ENCODE results near the gene HDAC7. TPM values are rescaled to one million over a fixed set of nuclear protein-coding genes. Genes with fewer than 3 reads are reported as not detected.

The HDAC7 gene
- total and polyA plus RNA-seq, 4 donors: 13.5 to 64.2 (median 32.0) TPM

DNA sequence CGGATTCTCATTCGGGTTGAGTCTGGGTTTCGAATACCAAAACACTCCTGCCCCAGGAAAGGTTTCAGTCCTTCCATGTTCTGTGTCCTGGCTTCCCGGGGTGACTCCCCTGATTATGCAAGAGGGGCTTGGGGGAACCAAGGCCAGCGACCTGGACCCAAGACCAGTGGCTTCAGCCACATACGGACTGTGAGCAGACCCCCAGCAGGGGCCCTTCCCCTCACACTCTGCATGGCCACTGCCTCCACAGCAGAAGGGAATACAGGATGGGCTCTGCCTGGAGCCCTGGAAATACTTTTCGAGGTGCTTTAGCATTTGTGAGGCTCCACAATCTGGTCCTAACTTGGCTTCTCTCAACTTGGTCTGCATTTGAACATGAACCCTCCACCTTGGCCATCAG is 19.1 kb downstream of the HDAC7 start:
- 87% methylated on average over 7 of the region's 7 CpGs for WGBS (ENCODE audit: insufficient coverage)
- Histone ChIP-seq H3K27me3 (ENCODE audit: control insufficient read depth, insufficient read depth, low read length) (no peaks in the 10 kb centered on the region), H3K4me1 (ENCODE audit: control insufficient read depth, insufficient read depth, low read length) (peaks cover 58% of the 10 kb centered on the region), H3K4me3 (ENCODE audit: low read depth, low read length) (no peak overlapping the region), H3K36me3 (ENCODE audit: control insufficient read depth, insufficient read depth, low read length) (peaks cover 59% of the 10 kb centered on the region), H3K27ac (ENCODE audit: low read depth, low read length) (no peak overlapping the region), H3K9me3 (ENCODE audit: control insufficient read depth, insufficient read depth, low read length) (no peaks in the 10 kb centered on the region)
- DNase-seq (ENCODE audit: low read depth in 4 of 6, low spot score in 6 of 6): no peak

GRCh38 chr12:47799357-47799955 is 20.2 kb downstream of the HDAC7 start:
- H3K27ac ChIP-seq (ENCODE audit: low read depth, low read length): peak overlapping the region; percentile 57
- peaks cover 47% of the 10 kb centered on the region for H3K4me1 ChIP-seq (ENCODE audit: control insufficient read depth, insufficient read depth, low read length)
- H3K9me3 ChIP-seq (ENCODE audit: control insufficient read depth, insufficient read depth, low read length): no peaks in the 10 kb centered on the region
- WGBS (ENCODE audit: insufficient coverage): 84% methylated on average over 7 of the region's 7 CpGs
- peaks cover 65% of the 10 kb centered on the region for H3K36me3 ChIP-seq (ENCODE audit: control insufficient read depth, insufficient read depth, low read length)
- no peak overlapping the region for H3K4me3 ChIP-seq (ENCODE audit: low read depth, low read length)
- no peaks in the 10 kb centered on the region for H3K27me3 ChIP-seq (ENCODE audit: control insufficient read depth, insufficient read depth, low read length)
- no peak for DNase-seq (ENCODE audit: low read depth in 4 of 6, low spot score in 6 of 6)

DNA sequence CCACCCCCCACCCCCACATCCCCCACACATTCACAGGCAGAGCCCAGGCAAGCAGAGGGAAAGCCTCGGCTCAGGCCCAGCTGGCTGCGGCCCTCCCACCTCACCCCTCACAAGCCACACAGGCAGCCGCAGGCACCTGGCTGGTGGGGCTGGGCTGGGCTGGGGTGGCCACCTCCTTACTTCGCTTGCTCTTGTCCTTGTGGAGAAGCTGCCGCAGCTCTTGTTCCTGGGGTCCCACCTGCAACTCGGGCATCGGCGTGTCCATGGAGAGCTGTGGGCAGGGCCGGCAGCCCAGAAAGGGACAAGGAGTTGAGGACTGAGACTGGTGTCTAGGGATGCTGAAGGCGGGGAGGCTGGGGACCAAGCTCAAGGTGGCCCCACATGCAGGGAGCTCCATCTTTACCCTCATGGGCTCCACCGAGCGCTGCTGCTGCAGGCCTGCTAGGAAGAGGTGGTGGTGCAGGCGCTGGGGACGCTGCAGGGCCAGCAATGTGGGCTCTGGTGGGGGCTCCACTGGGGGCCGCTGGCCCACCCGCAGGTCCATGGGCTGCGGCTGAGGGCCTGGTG is 21.2 kb downstream of the HDAC7 start:
- H3K4me1 ChIP-seq (ENCODE audit: control insufficient read depth, insufficient read depth, low read length): peaks cover 39% of the 10 kb centered on the region
- 87% methylated on average over 16 of the region's 17 CpGs for WGBS (ENCODE audit: insufficient coverage)
- H3K9me3 ChIP-seq (ENCODE audit: control insufficient read depth, insufficient read depth, low read length): no peaks in the 10 kb centered on the region
- H3K27me3 ChIP-seq (ENCODE audit: control insufficient read depth, insufficient read depth, low read length): no peaks in the 10 kb centered on the region
- DNase-seq (ENCODE audit: low read depth in 4 of 6, low spot score in 6 of 6): no peak
- H3K27ac ChIP-seq (ENCODE audit: low read depth, low read length): no peak overlapping the region
- peaks cover 74% of the 10 kb centered on the region for H3K36me3 ChIP-seq (ENCODE audit: control insufficient read depth, insufficient read depth, low read length)
- no peak overlapping the region for H3K4me3 ChIP-seq (ENCODE audit: low read depth, low read length)

GRCh38 chr12:47797441-47797840 is 22.3 kb downstream of the HDAC7 start:
- Histone ChIP-seq H3K9me3 (ENCODE audit: control insufficient read depth, insufficient read depth, low read length) (no peaks in the 10 kb centered on the region), H3K4me3 (ENCODE audit: low read depth, low read length) (no peak overlapping the region), H3K36me3 (ENCODE audit: control insufficient read depth, insufficient read depth, low read length) (peaks cover 74% of the 10 kb centered on the region), H3K4me1 (ENCODE audit: control insufficient read depth, insufficient read depth, low read length) (peaks cover 28% of the 10 kb centered on the region), H3K27ac (ENCODE audit: low read depth, low read length) (no peak overlapping the region), H3K27me3 (ENCODE audit: control insufficient read depth, insufficient read depth, low read length) (no peaks in the 10 kb centered on the region)
- DNase-seq (ENCODE audit: low read depth in 4 of 6, low spot score in 6 of 6): peak in 1 of 6 donors; percentile 29
- 76% methylated on average over 9 of the region's 10 CpGs for WGBS (ENCODE audit: insufficient coverage)

- no peak overlapping the region for H3K27ac ChIP-seq (ENCODE audit: low read depth, low read length)
- no peaks in the 10 kb centered on the region for H3K27me3 ChIP-seq (ENCODE audit: control insufficient read depth, insufficient read depth, low read length)
- H3K36me3 ChIP-seq (ENCODE audit: control insufficient read depth, insufficient read depth, low read length): peaks cover 80% of the 10 kb centered on the region
- DNase-seq (ENCODE audit: low read depth in 4 of 6, low spot score in 6 of 6): no peak
- WGBS (ENCODE audit: insufficient coverage): 92% methylated on average over 20 of the region's 22 CpGs
- no peaks in the 10 kb centered on the region for H3K9me3 ChIP-seq (ENCODE audit: control insufficient read depth, insufficient read depth, low read length)
- peaks cover 19% of the 10 kb centered on the region for H3K4me1 ChIP-seq (ENCODE audit: control insufficient read depth, insufficient read depth, low read length)
- H3K4me3 ChIP-seq (ENCODE audit: low read depth, low read length): no peak overlapping the region
Observed at GRCh38 chr12:47795814-47796411, 23.8 kb downstream of the HDAC7 start.

DNA sequence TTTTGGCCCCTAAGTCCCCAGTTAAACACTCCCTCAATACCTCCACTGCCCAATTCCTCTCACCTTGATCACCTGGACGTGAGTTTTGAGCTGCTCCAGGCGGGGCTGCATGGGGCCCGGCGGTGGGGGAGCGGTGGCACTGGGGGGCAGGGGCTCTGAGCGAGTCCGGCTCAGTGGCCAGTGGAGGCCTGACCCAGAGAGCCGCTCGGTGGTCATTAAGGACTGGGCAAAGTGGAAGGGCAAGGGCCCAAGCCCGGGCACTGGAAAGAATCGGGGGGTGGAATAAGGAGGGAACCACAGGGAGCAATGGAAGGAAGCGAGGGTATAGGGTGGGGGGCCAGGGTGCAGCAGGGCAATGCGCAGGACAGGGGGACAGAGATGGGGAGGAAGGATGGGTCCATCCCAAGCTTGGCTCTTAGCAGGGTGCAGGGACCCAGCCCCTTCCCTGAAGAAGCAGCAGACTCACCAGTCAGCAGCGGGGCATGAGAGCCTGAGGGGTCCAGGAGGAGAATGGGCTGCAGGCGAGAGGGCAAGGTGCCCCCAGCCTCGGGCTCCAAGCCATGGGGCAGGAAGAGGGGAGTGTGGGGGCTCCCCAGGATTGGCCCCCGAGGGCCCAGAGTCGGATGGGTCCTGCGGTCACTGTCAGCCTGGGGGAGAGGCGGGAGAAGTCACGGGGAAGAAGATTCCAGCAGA is 24.4 kb downstream of the HDAC7 start:
- peaks cover 18% of the 10 kb centered on the region for H3K4me1 ChIP-seq (ENCODE audit: control insufficient read depth, insufficient read depth, low read length)
- no peak overlapping the region for H3K27ac ChIP-seq (ENCODE audit: low read depth, low read length)
- H3K9me3 ChIP-seq (ENCODE audit: control insufficient read depth, insufficient read depth, low read length): no peaks in the 10 kb centered on the region
- no peaks in the 10 kb centered on the region for H3K27me3 ChIP-seq (ENCODE audit: control insufficient read depth, insufficient read depth, low read length)
- WGBS (ENCODE audit: insufficient coverage): 96% methylated on average over 20 of the region's 21 CpGs
- peaks cover 87% of the 10 kb centered on the region for H3K36me3 ChIP-seq (ENCODE audit: control insufficient read depth, insufficient read depth, low read length)
- H3K4me3 ChIP-seq (ENCODE audit: low read depth, low read length): no peak overlapping the region
- DNase-seq (ENCODE audit: low read depth in 4 of 6, low spot score in 6 of 6): no peak

- H3K36me3 ChIP-seq (ENCODE audit: control insufficient read depth, insufficient read depth, low read length): peaks cover 91% of the 10 kb centered on the region
- no peak for DNase-seq (ENCODE audit: low read depth in 4 of 6, low spot score in 6 of 6)
- H3K9me3 ChIP-seq (ENCODE audit: control insufficient read depth, insufficient read depth, low read length): no peaks in the 10 kb centered on the region
- H3K4me3 ChIP-seq (ENCODE audit: low read depth, low read length): no peak overlapping the region
- H3K27ac ChIP-seq (ENCODE audit: low read depth, low read length): no peak overlapping the region
- WGBS (ENCODE audit: insufficient coverage): 100% methylated on average over 3 of the region's 9 CpGs
- no peaks in the 10 kb centered on the region for H3K27me3 ChIP-seq (ENCODE audit: control insufficient read depth, insufficient read depth, low read length)
- peaks cover 13% of the 10 kb centered on the region for H3K4me1 ChIP-seq (ENCODE audit: control insufficient read depth, insufficient read depth, low read length)
Observed at GRCh38 chr12:47794679-47795078, 25.0 kb downstream of the HDAC7 start.

- Histone ChIP-seq H3K4me1 (ENCODE audit: control insufficient read depth, insufficient read depth, low read length) (no peaks in the 10 kb centered on the region), H3K9me3 (ENCODE audit: control insufficient read depth, insufficient read depth, low read length) (no peaks in the 10 kb centered on the region), H3K27me3 (ENCODE audit: control insufficient read depth, insufficient read depth, low read length) (no peaks in the 10 kb centered on the region), H3K4me3 (ENCODE audit: low read depth, low read length) (no peak overlapping the region), H3K27ac (ENCODE audit: low read depth, low read length) (no peak overlapping the region), H3K36me3 (ENCODE audit: control insufficient read depth, insufficient read depth, low read length) (peaks cover 91% of the 10 kb centered on the region)
- DNase-seq (ENCODE audit: low read depth in 4 of 6, low spot score in 6 of 6): no peak
- WGBS (ENCODE audit: insufficient coverage): 92% methylated on average over 11 of the region's 15 CpGs
Observed at GRCh38 chr12:47793015-47793681, 26.6 kb downstream of the HDAC7 start.

DNA sequence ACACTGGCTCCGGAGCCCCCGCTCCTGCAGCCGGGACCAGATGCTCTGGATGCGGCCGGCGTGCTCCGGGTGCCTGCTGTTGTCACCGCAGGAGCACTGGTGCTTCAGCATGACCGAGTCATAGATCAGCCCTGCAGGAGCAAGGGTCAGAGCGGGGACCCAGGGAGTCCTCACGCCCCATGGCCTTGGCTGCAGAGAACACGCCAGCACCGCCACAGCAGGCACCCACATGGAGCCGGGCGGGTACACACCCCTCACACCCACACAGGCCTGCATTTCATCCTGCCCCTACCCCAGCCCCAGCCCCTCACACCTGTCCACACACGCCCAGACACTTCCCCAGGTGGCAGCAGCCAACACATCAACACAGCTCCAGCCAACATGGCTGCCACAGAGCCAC is 27.8 kb downstream of the HDAC7 start:
- H3K9me3 ChIP-seq (ENCODE audit: control insufficient read depth, insufficient read depth, low read length): no peaks in the 10 kb centered on the region
- no peak for DNase-seq (ENCODE audit: low read depth in 4 of 6, low spot score in 6 of 6)
- no peaks in the 10 kb centered on the region for H3K27me3 ChIP-seq (ENCODE audit: control insufficient read depth, insufficient read depth, low read length)
- no peak overlapping the region for H3K27ac ChIP-seq (ENCODE audit: low read depth, low read length)
- H3K4me1 ChIP-seq (ENCODE audit: control insufficient read depth, insufficient read depth, low read length): no peaks in the 10 kb centered on the region
- no peak overlapping the region for H3K4me3 ChIP-seq (ENCODE audit: low read depth, low read length)
- WGBS (ENCODE audit: insufficient coverage): 89% methylated on average over 14 of the region's 16 CpGs
- H3K36me3 ChIP-seq (ENCODE audit: control insufficient read depth, insufficient read depth, low read length): peaks cover 91% of the 10 kb centered on the region

Measured in spinal cord (tissue), 10 donors.